Measurements from ENCODE around the gene SPATA2.

The SPATA2 gene

GRCh38 chr20:49858076-49858585 is 57.2 kb downstream of the SPATA2 start:
- DNase-seq, result no peak
- TF ChIP-seq POLR2A (IDR thresholded peaks at IDR 0.05; ENCODE audit: low read length) (no peak), GATA1 (IDR thresholded peaks at IDR 0.05; ENCODE audit: low read depth, low read length) (no peak)

- TF ChIP-seq GATA1 (IDR thresholded peaks at IDR 0.05; ENCODE audit: low read depth, low read length) (no peak), POLR2A (IDR thresholded peaks at IDR 0.05; ENCODE audit: low read length) (no peak)
- no peak for DNase-seq
Observed at GRCh38 chr20:49856904-49857303, 58.4 kb downstream of the SPATA2 start.

GRCh38 chr20:49854190-49854875 is 61.0 kb downstream of the SPATA2 start:
- DNase-seq, result no peak
- TF ChIP-seq GATA1 (IDR thresholded peaks at IDR 0.05; ENCODE audit: low read depth, low read length) (no peak), POLR2A (IDR thresholded peaks at IDR 0.05; ENCODE audit: low read length) (no peak)

GRCh38 chr20:49853640-49854039 is 61.7 kb downstream of the SPATA2 start:
- no peak for DNase-seq
- no peak for TF ChIP-seq GATA1 (IDR thresholded peaks at IDR 0.05; ENCODE audit: low read depth, low read length)
- TF ChIP-seq POLR2A (IDR thresholded peaks at IDR 0.05; ENCODE audit: low read length), result no peak
